GM19463 (cell line): ENCODE results near the gene PSD.

Experiments
- ATAC-seq: cut with Tn5 transposase; IDR thresholded peaks from one replicate; pipeline ENCODE4 v1.9.1; 2021; ENCODE audit warnings: mild to moderate bottlenecking, moderate library complexity; ENCODE audit not compliant: unreplicated experiment

PSD gene

GRCh38 chr10:102394079-102394800, 24.3 kb downstream of the PSD start:
- peak; percentile 83 for ATAC-seq

GRCh38 chr10:102393411-102394078, 25.0 kb downstream of the PSD start:
- no peak for ATAC-seq

GRCh38 chr10:102392306-102392705, 26.3 kb downstream of the PSD start:
- ATAC-seq: no peak

GRCh38 chr10:102389894-102390293, 28.7 kb downstream of the PSD start:
- ATAC-seq: no peak

GRCh38 chr10:102384606-102385429, 33.8 kb downstream of the PSD start:
- no peak for ATAC-seq

GRCh38 chr10:102384053-102384452, 34.5 kb downstream of the PSD start:
- ATAC-seq: no peak

GRCh38 chr10:102382871-102383270, 35.7 kb downstream of the PSD start:
- no peak for ATAC-seq

- ATAC-seq: no peak
These were observed 36.6 kb downstream of the PSD start for GRCh38 chr10:102381983-102382382.

- no peak for ATAC-seq
These were observed 39.2 kb downstream of the PSD start for GRCh38 chr10:102379383-102379782.

- ATAC-seq: no peak
These were observed 41.7 kb downstream of the PSD start for GRCh38 chr10:102376901-102377300.

GRCh38 chr10:102375867-102376266, 42.7 kb downstream of the PSD start:
- ATAC-seq: no peak

- ATAC-seq: no peak
These were observed 43.3 kb downstream of the PSD start for GRCh38 chr10:102375250-102375649.

GRCh38 chr10:102371295-102371694, 47.3 kb downstream of the PSD start:
- no peak for ATAC-seq

GRCh38 chr10:102368077-102368476, 50.5 kb downstream of the PSD start:
- ATAC-seq: no peak

GRCh38 chr10:102367441-102367840, 51.1 kb downstream of the PSD start:
- ATAC-seq: no peak

- no peak for ATAC-seq
These were observed 59.7 kb downstream of the PSD start for GRCh38 chr10:102358712-102359382.

GRCh38 chr10:102354451-102354850, 64.1 kb downstream of the PSD start:
- ATAC-seq: no peak
